HepG2 (cell line): Measurements from ENCODE around the gene SMYD1. TPM values are rescaled to one million over a fixed set of nuclear protein-coding genes. Genes with fewer than 3 reads are reported as not detected.

Source experiments
- CAMTA2 ChIP-seq: sonication (generic); formaldehyde crosslinking; IDR thresholded peaks from 2 replicates; pipeline ENCODE4 v1.4.0; 2020; ENCODE audit warnings: mild to moderate bottlenecking, missing genetic modification reagents, borderline replicate concordance
- HOXA7 ChIP-seq: sonication (generic); formaldehyde crosslinking; IDR thresholded peaks from 2 replicates; pipeline ENCODE4 v1.8.1; 2022; ENCODE audit warnings: mild to moderate bottlenecking, missing genetic modification reagents, moderate library complexity
- JARID2 ChIP-seq: sonication (generic); formaldehyde crosslinking; IDR thresholded peaks from 2 replicates; pipeline ENCODE4 v1.8.1; 2023; ENCODE audit warnings: missing genetic modification reagents, inconsistent platforms; ENCODE audit not compliant: insufficient replicate concordance
- MAFF ChIP-seq: IDR thresholded peaks from 2 replicates; pipeline ENCODE4 v1.6.1; 2011; ENCODE audit warnings: low read depth, low read length, improper control_type of control experiment
- MIER3 ChIP-seq: IDR thresholded peaks from 2 replicates; pipeline ENCODE4 v1.6.1; 2016; ENCODE audit warnings: missing compliant biosample characterization, borderline replicate concordance
- NCOA2 ChIP-seq: sonication (generic); formaldehyde crosslinking; IDR thresholded peaks from 2 replicates; pipeline ENCODE4 v1.8.0; 2022; ENCODE audit warnings: inconsistent platforms
- NFIC ChIP-seq: IDR thresholded peaks from 2 replicates; pipeline ENCODE4 v1.6.1; 2012; ENCODE audit warnings: mild to moderate bottlenecking, low read length, inconsistent platforms
- NONO ChIP-seq, 2 experiments: fragments of 450-650 bp in 1 of 2; sonication (generic) in 1 of 2; formaldehyde crosslinking in 1 of 2; IDR thresholded peaks in 1 of 2; conservative IDR thresholded peaks in 1 of 2; 2 replicates each; pipeline versions ENCODE4 v1.6.1 to v1.8.0; 2017 to 2022; ENCODE audit warnings: mild to moderate bottlenecking in 1 of 2, missing genetic modification reagents in 1 of 2, moderate library complexity in 1 of 2
- RARA ChIP-seq: IDR thresholded peaks from 2 replicates; pipeline ENCODE4 v1.6.1; 2016; ENCODE audit warnings: missing genetic modification reagents, missing compliant biosample characterization
- SP140L ChIP-seq: sonication (generic); formaldehyde crosslinking; IDR thresholded peaks from 2 replicates; pipeline ENCODE4 v1.4.0; 2020; ENCODE audit warnings: missing genetic modification reagents, borderline replicate concordance
- ZNF20 ChIP-seq: sonication (generic); formaldehyde crosslinking; IDR thresholded peaks from 2 replicates; pipeline ENCODE4 v1.4.0; 2020; ENCODE audit warnings: mild to moderate bottlenecking, moderate library complexity, missing genetic modification reagents
- ZNF256 ChIP-seq: sonication (generic); formaldehyde crosslinking; conservative IDR thresholded peaks from 2 replicates; pipeline ENCODE4 v1.4.0; 2020; ENCODE audit warnings: missing genetic modification reagents
- ZNF550 ChIP-seq: sonication (generic); formaldehyde crosslinking; IDR thresholded peaks from 2 replicates; pipeline ENCODE4 v1.4.0; 2020; ENCODE audit warnings: mild to moderate bottlenecking, missing genetic modification reagents, borderline replicate concordance
- ZNF777 ChIP-seq: sonication (generic); formaldehyde crosslinking; IDR thresholded peaks from 2 replicates; pipeline ENCODE4 v1.4.0; 2020; ENCODE audit warnings: missing genetic modification reagents
- ZNF788 ChIP-seq: sonication (generic); formaldehyde crosslinking; IDR thresholded peaks from 2 replicates; pipeline ENCODE4 v1.5.0; 2020; ENCODE audit warnings: mild to moderate bottlenecking, missing genetic modification reagents, borderline replicate concordance
- polyA plus RNA-seq, 8 experiments: library from polyadenylated mRNA; depleted of rRNA in 3 of 8; stranded (reverse) in 7 of 8; unstranded in 1 of 8; fragments of >200 nt; fragmentation: Illumina TruSeq in 4 of 8; extraction: Trizol in 4 of 8; gene quantifications; 2 replicates each; pipeline versions ENCODE4 v1.2.1 to v1.2.3, GENCODE V29; 2011 to 2016; ENCODE audit warnings: low read depth in 4 of 8, missing spikeins in 1 of 8, mixed read lengths in 1 of 8; ENCODE audit not compliant: insufficient read depth in 1 of 8
- total RNA-seq, 5 experiments: library from RNA; depleted of rRNA; stranded (reverse); fragments of >200 nt; fragmentation: Illumina TruSeq; extraction: Trizol; gene quantifications; 2 replicates each; pipeline ENCODE4 v1.2.3, GENCODE V29; 2016; ENCODE audit warnings: low read depth in 1 of 5
- TF ChIP-seq, protein P1 (sequence below): sonication (generic); formaldehyde crosslinking; conservative IDR thresholded peaks from 2 replicates; pipeline ENCODE4 v1.4.0; 2020; ENCODE audit warnings: missing genetic modification reagents
- TF ChIP-seq, protein P2 (sequence below): sonication (generic); formaldehyde crosslinking; IDR thresholded peaks from 2 replicates; pipeline ENCODE4 v1.5.1; 2020; ENCODE audit warnings: missing genetic modification reagents, mild to moderate bottlenecking, borderline replicate concordance
- TF ChIP-seq, protein P3 (sequence below): sonication (generic); formaldehyde crosslinking; IDR thresholded peaks from 2 replicates; pipeline ENCODE4 v1.4.0; 2020; ENCODE audit warnings: missing genetic modification reagents
- TF ChIP-seq, protein P4 (sequence below): sonication (generic); formaldehyde crosslinking; IDR thresholded peaks from 2 replicates; pipeline ENCODE4 v1.5.1; 2020; ENCODE audit warnings: mild to moderate bottlenecking, moderate library complexity, missing genetic modification reagents

Gene SMYD1
- total and polyA plus RNA-seq, 2 of the 13 experiments (the other 11 are each of a cell fraction or from before 2014, with no cell fraction given): not detected

DNA sequence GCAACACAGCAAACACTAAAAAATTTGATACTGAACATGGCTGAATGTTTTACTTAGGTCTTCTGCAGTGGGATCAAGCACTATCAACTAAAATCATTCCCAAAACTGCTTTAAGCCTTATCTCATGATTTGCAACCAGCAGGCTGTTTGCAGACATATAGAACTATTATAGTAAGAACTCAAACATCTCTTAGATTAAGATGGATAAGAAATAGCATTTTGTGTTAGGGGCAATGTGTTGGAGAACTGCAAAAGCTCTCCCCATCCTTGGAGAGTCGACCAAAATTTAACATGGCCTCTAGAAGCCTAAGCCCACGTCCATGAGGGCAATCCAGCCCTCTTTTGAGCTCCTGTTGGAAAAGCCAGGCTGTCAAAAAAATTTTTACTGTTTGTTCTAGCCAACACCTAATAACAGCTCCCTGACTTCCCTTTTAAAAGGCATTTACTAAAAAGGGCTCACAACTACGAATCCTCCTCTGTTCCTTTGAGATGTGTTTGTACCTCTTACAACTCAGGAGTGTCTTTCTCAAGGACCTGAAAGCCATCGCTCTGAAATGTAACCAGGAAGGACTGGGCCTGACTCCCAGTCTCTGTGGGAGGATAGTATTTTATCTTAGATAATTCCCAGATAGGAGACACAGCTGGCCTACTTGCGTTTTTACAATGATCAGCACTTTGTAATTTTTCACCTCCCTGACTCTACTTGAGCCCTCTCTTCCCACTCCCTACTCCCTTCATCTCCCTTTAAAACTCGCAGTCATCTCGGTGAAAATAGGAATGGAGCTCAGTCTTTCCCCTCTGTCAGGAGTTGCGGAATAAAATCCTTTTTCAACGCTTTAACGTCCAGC, 13.5 kb upstream of the SMYD1 start (continued):
- TF ChIP-seq ZNF550 (CRISPR knock-in tag) (no peak), MAFF (peak; percentile 37; the same call in 1 of the 2 replicates), ZNF20 (CRISPR knock-in tag) (0 out of 2 replicates have a peak, but pooled peaks have one; percentile 43), RARA (CRISPR knock-in tag) (peak; percentile 13; the same call in 1 of the 2 replicates), CAMTA2 (CRISPR knock-in tag) (0 out of 2 replicates have a peak, but pooled peaks have one; percentile 0), NONO (IDR thresholded peaks at IDR 0.05) (no peak), NONO (CRISPR knock-in tag; conservative IDR thresholded peaks at IDR 0.05) (no peak; the same call in 1 of the 2 replicates), ZNF256 (no peak), NFIC (0 out of 2 replicates have a peak, but pooled peaks have one; percentile 4), MIER3 (CRISPR knock-in tag) (no peak), ZNF788 (CRISPR knock-in tag) (no peak), JARID2 (CRISPR knock-in tag) (no peak), HOXA7 (CRISPR knock-in tag) (no peak), SP140L (CRISPR knock-in tag) (no peak), NCOA2 (CRISPR knock-in tag) (no peak), ZNF777 (CRISPR knock-in tag) (no peak)
- TF ChIP-seq, protein P1, sequence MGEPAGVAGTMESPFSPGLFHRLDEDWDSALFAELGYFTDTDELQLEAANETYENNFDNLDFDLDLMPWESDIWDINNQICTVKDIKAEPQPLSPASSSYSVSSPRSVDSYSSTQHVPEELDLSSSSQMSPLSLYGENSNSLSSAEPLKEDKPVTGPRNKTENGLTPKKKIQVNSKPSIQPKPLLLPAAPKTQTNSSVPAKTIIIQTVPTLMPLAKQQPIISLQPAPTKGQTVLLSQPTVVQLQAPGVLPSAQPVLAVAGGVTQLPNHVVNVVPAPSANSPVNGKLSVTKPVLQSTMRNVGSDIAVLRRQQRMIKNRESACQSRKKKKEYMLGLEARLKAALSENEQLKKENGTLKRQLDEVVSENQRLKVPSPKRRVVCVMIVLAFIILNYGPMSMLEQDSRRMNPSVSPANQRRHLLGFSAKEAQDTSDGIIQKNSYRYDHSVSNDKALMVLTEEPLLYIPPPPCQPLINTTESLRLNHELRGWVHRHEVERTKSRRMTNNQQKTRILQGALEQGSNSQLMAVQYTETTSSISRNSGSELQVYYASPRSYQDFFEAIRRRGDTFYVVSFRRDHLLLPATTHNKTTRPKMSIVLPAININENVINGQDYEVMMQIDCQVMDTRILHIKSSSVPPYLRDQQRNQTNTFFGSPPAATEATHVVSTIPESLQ (CRISPR knock-in tag): no peak
- TF ChIP-seq, protein P2, sequence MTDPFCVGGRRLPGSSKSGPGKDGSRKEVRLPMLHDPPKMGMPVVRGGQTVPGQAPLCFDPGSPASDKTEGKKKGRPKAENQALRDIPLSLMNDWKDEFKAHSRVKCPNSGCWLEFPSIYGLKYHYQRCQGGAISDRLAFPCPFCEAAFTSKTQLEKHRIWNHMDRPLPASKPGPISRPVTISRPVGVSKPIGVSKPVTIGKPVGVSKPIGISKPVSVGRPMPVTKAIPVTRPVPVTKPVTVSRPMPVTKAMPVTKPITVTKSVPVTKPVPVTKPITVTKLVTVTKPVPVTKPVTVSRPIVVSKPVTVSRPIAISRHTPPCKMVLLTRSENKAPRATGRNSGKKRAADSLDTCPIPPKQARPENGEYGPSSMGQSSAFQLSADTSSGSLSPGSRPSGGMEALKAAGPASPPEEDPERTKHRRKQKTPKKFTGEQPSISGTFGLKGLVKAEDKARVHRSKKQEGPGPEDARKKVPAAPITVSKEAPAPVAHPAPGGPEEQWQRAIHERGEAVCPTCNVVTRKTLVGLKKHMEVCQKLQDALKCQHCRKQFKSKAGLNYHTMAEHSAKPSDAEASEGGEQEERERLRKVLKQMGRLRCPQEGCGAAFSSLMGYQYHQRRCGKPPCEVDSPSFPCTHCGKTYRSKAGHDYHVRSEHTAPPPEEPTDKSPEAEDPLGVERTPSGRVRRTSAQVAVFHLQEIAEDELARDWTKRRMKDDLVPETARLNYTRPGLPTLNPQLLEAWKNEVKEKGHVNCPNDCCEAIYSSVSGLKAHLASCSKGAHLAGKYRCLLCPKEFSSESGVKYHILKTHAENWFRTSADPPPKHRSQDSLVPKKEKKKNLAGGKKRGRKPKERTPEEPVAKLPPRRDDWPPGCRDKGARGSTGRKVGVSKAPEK (CRISPR knock-in tag): no peak
- TF ChIP-seq, protein P3, sequence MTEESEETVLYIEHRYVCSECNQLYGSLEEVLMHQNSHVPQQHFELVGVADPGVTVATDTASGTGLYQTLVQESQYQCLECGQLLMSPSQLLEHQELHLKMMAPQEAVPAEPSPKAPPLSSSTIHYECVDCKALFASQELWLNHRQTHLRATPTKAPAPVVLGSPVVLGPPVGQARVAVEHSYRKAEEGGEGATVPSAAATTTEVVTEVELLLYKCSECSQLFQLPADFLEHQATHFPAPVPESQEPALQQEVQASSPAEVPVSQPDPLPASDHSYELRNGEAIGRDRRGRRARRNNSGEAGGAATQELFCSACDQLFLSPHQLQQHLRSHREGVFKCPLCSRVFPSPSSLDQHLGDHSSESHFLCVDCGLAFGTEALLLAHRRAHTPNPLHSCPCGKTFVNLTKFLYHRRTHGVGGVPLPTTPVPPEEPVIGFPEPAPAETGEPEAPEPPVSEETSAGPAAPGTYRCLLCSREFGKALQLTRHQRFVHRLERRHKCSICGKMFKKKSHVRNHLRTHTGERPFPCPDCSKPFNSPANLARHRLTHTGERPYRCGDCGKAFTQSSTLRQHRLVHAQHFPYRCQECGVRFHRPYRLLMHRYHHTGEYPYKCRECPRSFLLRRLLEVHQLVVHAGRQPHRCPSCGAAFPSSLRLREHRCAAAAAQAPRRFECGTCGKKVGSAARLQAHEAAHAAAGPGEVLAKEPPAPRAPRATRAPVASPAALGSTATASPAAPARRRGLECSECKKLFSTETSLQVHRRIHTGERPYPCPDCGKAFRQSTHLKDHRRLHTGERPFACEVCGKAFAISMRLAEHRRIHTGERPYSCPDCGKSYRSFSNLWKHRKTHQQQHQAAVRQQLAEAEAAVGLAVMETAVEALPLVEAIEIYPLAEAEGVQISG (CRISPR knock-in tag): no peak
- TF ChIP-seq, protein P4, sequence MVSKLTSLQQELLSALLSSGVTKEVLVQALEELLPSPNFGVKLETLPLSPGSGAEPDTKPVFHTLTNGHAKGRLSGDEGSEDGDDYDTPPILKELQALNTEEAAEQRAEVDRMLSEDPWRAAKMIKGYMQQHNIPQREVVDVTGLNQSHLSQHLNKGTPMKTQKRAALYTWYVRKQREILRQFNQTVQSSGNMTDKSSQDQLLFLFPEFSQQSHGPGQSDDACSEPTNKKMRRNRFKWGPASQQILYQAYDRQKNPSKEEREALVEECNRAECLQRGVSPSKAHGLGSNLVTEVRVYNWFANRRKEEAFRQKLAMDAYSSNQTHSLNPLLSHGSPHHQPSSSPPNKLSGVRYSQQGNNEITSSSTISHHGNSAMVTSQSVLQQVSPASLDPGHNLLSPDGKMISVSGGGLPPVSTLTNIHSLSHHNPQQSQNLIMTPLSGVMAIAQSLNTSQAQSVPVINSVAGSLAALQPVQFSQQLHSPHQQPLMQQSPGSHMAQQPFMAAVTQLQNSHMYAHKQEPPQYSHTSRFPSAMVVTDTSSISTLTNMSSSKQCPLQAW (CRISPR knock-in tag): peak; percentile 12; the same call in 1 of the 2 replicates
